OCI-LY3 (cell line): ENCODE measurements around the gene DCPS.

ENCODE experiments used
- H2AFZ ChIP-seq: fragments of 200-600, 300-600 bp; shearing (Covaris generic); 2 replicates; pipeline ENCODE4 v1.6.0; 2014; ENCODE audit warnings: antibody characterized with exemption, low read depth, low read length
- H3K27ac ChIP-seq: fragments of 200-600, 300-600 bp; sonication (generic); 2 replicates; pipeline ENCODE4 v1.5.1; 2014; ENCODE audit warnings: mild to moderate bottlenecking, low read length, moderate library complexity, mixed read lengths
- H3K27me3 ChIP-seq: fragments of 200-600, 300-600 bp; sonication (generic); 2 replicates; pipeline ENCODE4 v1.6.1; 2014; ENCODE audit warnings: low read depth, low read length, mixed read lengths
- H3K36me3 ChIP-seq: fragments of 200-600, 300-600 bp; sonication (generic); replicated peaks from 2 replicates; pipeline ENCODE3; 2014; ENCODE audit warnings: low read depth, low read length, mixed read lengths
- H3K4me1 ChIP-seq: fragments of 300-600, 200-600 bp; sonication (generic); 2 replicates; pipeline ENCODE4 v1.6.1; 2014; ENCODE audit warnings: low read length, mixed read lengths
- H3K4me2 ChIP-seq: fragments of 200-600, 300-600 bp; sonication (generic); 2 replicates; pipeline ENCODE4 v1.6.1; 2014; ENCODE audit warnings: low read length, mixed read lengths
- H3K4me3 ChIP-seq: fragments of 300-600, 200-600 bp; sonication (generic); 2 replicates; pipeline ENCODE4 v1.5.1; 2014; ENCODE audit warnings: antibody characterized with exemption, mild to moderate bottlenecking, low read length, moderate library complexity
- H3K79me2 ChIP-seq: fragments of 300-600, 200-600 bp; shearing (Covaris generic); 2 replicates; pipeline ENCODE4 v1.6.1; 2014; ENCODE audit warnings: mild to moderate bottlenecking, low read length, mixed read lengths
- H3K9ac ChIP-seq: fragments of 300-600, 200-600 bp; shearing (Covaris generic); 2 replicates; pipeline ENCODE4 v1.6.0; 2014; ENCODE audit warnings: mild to moderate bottlenecking, low read length, moderate library complexity
- H3K9me3 ChIP-seq: fragments of 200-600, 300-600 bp; shearing (Covaris generic); 2 replicates; pipeline ENCODE4 v1.6.1; 2014; ENCODE audit warnings: low read length, mixed read lengths; ENCODE audit not compliant: insufficient read depth
- H4K20me1 ChIP-seq: fragments of 200-600, 300-600 bp; sonication (generic); 2 replicates; pipeline ENCODE4 v1.6.1; 2016; ENCODE audit warnings: low read length, mixed read lengths; ENCODE audit not compliant: insufficient read depth
- EZH2phosphoT487 ChIP-seq: fragments of 200-600 bp; shearing (Covaris generic); IDR thresholded peaks from 2 replicates; pipeline ENCODE4 v1.6.1; 2018; ENCODE audit warnings: antibody characterized with exemption, mixed run types, low read depth
- TF ChIP-seq, protein P1 (sequence below): fragments of 200-600, 300-600 bp; sonication (generic); IDR thresholded peaks from 2 replicates; pipeline ENCODE4 v1.5.1; 2014; ENCODE audit warnings: antibody characterized with exemption, low read length, low read depth

DCPS gene

GRCh38 chr11:126265811-126266210, 38.0 kb upstream of the DCPS start:
- Histone ChIP-seq H2AFZ (no peak overlapping the region), H3K36me3 (peaks cover 61% of the 10 kb centered on the region), H3K79me2 (peaks cover 44% of the 10 kb centered on the region), H4K20me1 (no peaks in the 10 kb centered on the region), H3K4me2 (no peak overlapping the region), H3K9ac (no peak overlapping the region), H3K4me1 (peaks cover 17% of the 10 kb centered on the region), H3K4me3 (no peak overlapping the region), H3K27me3 (no peaks in the 10 kb centered on the region), H3K27ac (no peak overlapping the region), H3K9me3 (no peaks in the 10 kb centered on the region)
- TF ChIP-seq EZH2phosphoT487, result no peak
- TF ChIP-seq, protein P1, sequence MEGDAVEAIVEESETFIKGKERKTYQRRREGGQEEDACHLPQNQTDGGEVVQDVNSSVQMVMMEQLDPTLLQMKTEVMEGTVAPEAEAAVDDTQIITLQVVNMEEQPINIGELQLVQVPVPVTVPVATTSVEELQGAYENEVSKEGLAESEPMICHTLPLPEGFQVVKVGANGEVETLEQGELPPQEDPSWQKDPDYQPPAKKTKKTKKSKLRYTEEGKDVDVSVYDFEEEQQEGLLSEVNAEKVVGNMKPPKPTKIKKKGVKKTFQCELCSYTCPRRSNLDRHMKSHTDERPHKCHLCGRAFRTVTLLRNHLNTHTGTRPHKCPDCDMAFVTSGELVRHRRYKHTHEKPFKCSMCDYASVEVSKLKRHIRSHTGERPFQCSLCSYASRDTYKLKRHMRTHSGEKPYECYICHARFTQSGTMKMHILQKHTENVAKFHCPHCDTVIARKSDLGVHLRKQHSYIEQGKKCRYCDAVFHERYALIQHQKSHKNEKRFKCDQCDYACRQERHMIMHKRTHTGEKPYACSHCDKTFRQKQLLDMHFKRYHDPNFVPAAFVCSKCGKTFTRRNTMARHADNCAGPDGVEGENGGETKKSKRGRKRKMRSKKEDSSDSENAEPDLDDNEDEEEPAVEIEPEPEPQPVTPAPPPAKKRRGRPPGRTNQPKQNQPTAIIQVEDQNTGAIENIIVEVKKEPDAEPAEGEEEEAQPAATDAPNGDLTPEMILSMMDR, result no peak

DNA sequence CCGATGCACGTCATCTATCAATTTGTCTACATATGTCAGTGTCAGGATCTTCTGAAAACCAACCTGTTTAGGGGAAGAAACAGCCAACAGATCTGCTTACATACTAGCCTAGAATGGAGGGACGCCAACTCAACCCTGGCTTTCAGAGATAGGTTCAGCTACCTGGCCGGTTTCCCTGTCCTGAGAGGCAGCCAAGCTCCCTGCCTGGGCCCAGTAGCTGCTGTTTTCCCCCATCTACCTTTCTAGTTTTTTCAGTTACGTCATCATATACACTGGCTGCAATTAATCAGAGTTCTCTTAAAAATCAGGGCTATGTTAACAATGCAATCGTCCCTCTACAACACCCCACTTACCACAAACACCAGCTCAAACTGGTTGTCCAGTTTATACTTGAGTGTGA, 36.2 kb upstream of the DCPS start:
- Histone ChIP-seq H3K36me3 (peaks cover 54% of the 10 kb centered on the region), H3K79me2 (peaks cover 51% of the 10 kb centered on the region)
- TF ChIP-seq, protein P1, result no peak
- no peak for TF ChIP-seq EZH2phosphoT487

DNA sequence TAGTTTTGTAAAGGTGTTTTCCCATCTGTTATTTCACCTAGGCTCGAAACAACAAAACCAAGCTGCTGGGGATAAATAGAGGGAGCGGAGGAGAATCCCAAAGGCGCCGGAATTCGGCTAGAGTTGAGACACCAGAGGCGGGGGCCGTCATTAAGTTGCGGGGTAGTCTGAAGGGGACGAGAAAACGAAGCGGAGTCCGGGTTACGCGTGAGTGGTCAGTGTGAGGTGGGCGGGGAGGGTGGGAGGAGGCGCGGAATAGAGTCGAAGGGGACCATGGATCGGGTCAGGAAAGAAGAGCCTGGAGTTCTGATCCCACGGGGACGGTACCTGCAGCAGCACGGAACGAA, 35.5 kb upstream of the DCPS start:
- H3K27me3 ChIP-seq, result no peaks in the 10 kb centered on the region
- no peak for TF ChIP-seq EZH2phosphoT487
- TF ChIP-seq, protein P1, result no peak
- H3K9ac ChIP-seq, result peak overlapping the region; percentile 84
- peaks cover 51% of the 10 kb centered on the region for H3K79me2 ChIP-seq
- H3K4me2 ChIP-seq, result peak overlapping the region; percentile 93
- peaks cover 54% of the 10 kb centered on the region for H3K36me3 ChIP-seq
- H3K27ac ChIP-seq, result peak overlapping the region; percentile 56
- no peaks in the 10 kb centered on the region for H4K20me1 ChIP-seq
- H3K4me3 ChIP-seq, result peak overlapping the region; percentile 87
- no peaks in the 10 kb centered on the region for H3K9me3 ChIP-seq
- peaks cover 17% of the 10 kb centered on the region for H3K4me1 ChIP-seq
- no peak overlapping the region for H2AFZ ChIP-seq

More for the DNA sequence above, 36.2 kb upstream of the DCPS start:
- no peaks in the 10 kb centered on the region for H3K27me3 ChIP-seq
- H3K27ac ChIP-seq, result peak overlapping the region; percentile 56
- H3K9me3 ChIP-seq, result no peaks in the 10 kb centered on the region
- H2AFZ ChIP-seq, result no peak overlapping the region
- peaks cover 17% of the 10 kb centered on the region for H3K4me1 ChIP-seq
- peak overlapping the region; percentile 87 for H3K4me3 ChIP-seq
- H3K4me2 ChIP-seq, result peak overlapping the region; percentile 93
- H4K20me1 ChIP-seq, result no peaks in the 10 kb centered on the region
- peak overlapping the region; percentile 84 for H3K9ac ChIP-seq

DNA sequence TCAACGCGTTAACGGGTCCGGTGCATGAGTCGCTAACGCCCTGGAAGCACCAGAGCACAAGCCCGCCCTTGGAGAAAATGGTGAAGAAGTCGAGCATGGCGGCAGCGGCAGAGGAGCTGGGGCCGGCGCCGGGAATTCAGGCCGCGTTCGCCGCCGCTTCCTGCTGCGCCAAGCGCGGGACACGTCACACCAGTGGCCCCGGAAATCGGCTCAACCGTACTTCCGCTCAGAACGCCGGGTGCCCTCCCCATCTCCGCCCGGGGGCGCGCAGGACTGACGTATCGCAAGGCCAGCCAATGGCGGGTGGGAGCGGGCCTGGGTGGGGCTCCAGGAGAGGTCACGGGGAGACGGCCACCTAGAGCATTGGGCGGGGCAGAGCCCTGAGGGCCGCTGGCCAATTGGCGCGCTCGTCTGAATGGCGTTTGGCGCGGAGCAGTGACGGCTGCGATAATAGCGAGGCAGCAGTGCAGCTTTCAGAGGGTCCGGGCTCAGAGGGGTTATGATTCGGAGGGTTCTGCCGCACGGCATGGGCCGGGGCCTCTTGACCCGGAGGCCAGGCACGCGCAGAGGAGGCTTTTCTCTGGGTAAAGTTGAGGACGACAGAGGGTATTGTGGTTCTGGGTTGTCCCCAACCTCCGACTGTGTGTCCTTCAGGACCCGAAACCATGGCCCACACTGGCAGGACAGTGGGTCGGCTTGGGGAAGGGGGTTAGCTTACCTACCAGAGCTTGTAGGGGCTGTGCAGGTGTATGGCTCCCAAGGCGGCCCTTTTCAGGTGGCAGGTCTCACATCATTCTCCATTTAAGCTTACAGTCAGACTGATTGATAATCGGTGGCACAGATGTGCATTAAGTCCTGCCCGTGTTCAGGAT, 34.9 kb upstream of the DCPS start, which contains the start of the genes FOXRED1 and SRPRA:
Gene FOXRED1, plus strand, starts transcription at position 447 of the 872 bp plus-strand sequence. Its CDS starts 53 bp downstream, at position 500.
Gene SRPRA, minus strand, starts transcription at position 188 of the 872 bp plus-strand sequence. Its CDS starts 91 bp downstream, at position 97.
- Histone ChIP-seq H3K9me3 (no peaks in the 10 kb centered on the region), H3K4me1 (peaks cover 17% of the 10 kb centered on the region), H3K4me2 (peak within 1 kb of the TSS; percentile 93), H3K4me3 (peak within 1 kb of the TSS; percentile 87), H3K27ac (peak within 1 kb of the TSS; percentile 56), H3K27me3 (no peaks in the 10 kb centered on the region), H2AFZ (peak within 1 kb of the TSS; percentile 71), H3K36me3 (peaks cover 49% of the 10 kb centered on the region), H3K9ac (peak within 1 kb of the TSS; percentile 91), H3K79me2 (peaks cover 51% of the 10 kb centered on the region), H4K20me1 (no peaks in the 10 kb centered on the region)
- TF ChIP-seq, protein P1, result no peak
- no peak for TF ChIP-seq EZH2phosphoT487
